AG04449 (cell line): ENCODE measurements around the gene TJP3.

Source experiments
- CTCF ChIA-PET: fragments of 350-600 bp; formaldehyde crosslinking; extraction: SDS; loops from one replicate; lab custom pipeline; 2021; ENCODE audit warnings: antibody characterized with exemption; lab: Yijun Ruan, JAX
- POLR2A ChIA-PET: fragments of 400-600, 350-600 bp; formaldehyde crosslinking; extraction: SDS; loops from one replicate; lab custom pipeline; 2020; ENCODE audit warnings: antibody characterized with exemption, inconsistent platforms; lab: Yijun Ruan, JAX
- DNase-seq: peaks from one replicate; pipeline ENCODE4 v3.0.0-alpha.2; 2010; ENCODE audit warnings: low read depth, low spot score
- H3K4me3 ChIP-seq: 2 replicates; pipeline ENCODE4 v1.5.1; 2011; ENCODE audit warnings: low read depth, mild to moderate bottlenecking, control low read depth, low read length
- CTCF ChIP-seq: IDR thresholded peaks from one replicate; pipeline ENCODE4 v1.5.1; 2011; ENCODE audit warnings: mild to moderate bottlenecking, moderate library complexity, low read length, control low read depth, inconsistent platforms; ENCODE audit not compliant: insufficient read depth; ENCODE audit errors: missing control alignments

Gene TJP3

GRCh38 chr19:3690551-3691371 lies 17.4 kb upstream of the TJP3 start:
- CTCF ChIA-PET, result interaction anchor here (0.8 to 4.0 kb wide), 6 partner anchors 9 to 71 kb away, joined by 3 to 33 read pairs (median 4); partner anchors contain the start of genes MRPL54 and PIP5K1C
- no peak for TF ChIP-seq CTCF
- POLR2A ChIA-PET, result interaction anchor here (0.6 to 0.7 kb wide), 2 partner anchors 29 to 35 kb away, joined by 3 read pairs; no protein-coding TSS in a partner anchor
- DNase-seq, result no peak
- no peak overlapping the region for H3K4me3 ChIP-seq

- ChIA-PET POLR2A (no interaction called here), CTCF (interaction anchor here (1.1 to 4.0 kb wide), 6 partner anchors 8 to 27 kb away, joined by 3 to 33 read pairs (median 4); partner anchors contain the start of gene PIP5K1C)
- no peak overlapping the region for H3K4me3 ChIP-seq
- TF ChIP-seq CTCF, result no peak
- DNase-seq, result no peak
Observed at GRCh38 chr19:3691372-3691716, 16.8 kb upstream of the TJP3 start.

- CTCF ChIA-PET, result interaction anchor here (0.7 to 2.4 kb wide), 8 partner anchors 9 to 27 kb away, joined by 3 to 8 read pairs (median 4); no protein-coding TSS in a partner anchor
- POLR2A ChIA-PET, result no interaction called here
- TF ChIP-seq CTCF, result no peak
Observed at GRCh38 chr19:3691726-3692125, 16.5 kb upstream of the TJP3 start.

GRCh38 chr19:3692141-3693024 lies 15.8 kb upstream of the TJP3 start:
- DNase-seq, result no peak
- POLR2A ChIA-PET, result no interaction called here
- CTCF ChIA-PET, result interaction anchor here (0.6 to 2.4 kb wide), 11 partner anchors 9 to 32 kb away, joined by 3 to 8 read pairs (median 3); partner anchors contain the start of gene TJP3
- H3K4me3 ChIP-seq, result no peak overlapping the region
- TF ChIP-seq CTCF, result peak; percentile 52

More at GRCh38 chr19:3691726-3692125, 16.5 kb upstream of the TJP3 start:
- H3K4me3 ChIP-seq, result no peak overlapping the region
- DNase-seq, result no peak

- POLR2A ChIA-PET, result no interaction called here
- no peak overlapping the region for H3K4me3 ChIP-seq
- CTCF ChIA-PET, result interaction anchor here (0.6 to 2.4 kb wide), 7 partner anchors 8 to 33 kb away, joined by 3 to 8 read pairs (median 5); partner anchors contain the start of gene TJP3
- no peak for DNase-seq
- no peak for TF ChIP-seq CTCF
Observed at GRCh38 chr19:3693025-3693925, 14.9 kb upstream of the TJP3 start.
